GM21526 (cell line): ENCODE results near the gene FBXO10.
"Not testable (repeated sequence)": the region's sequence is repeated elsewhere in the genome, so short reads cannot be mapped to it uniquely, and the experiment has no call there.

ENCODE experiments used
- ATAC-seq: cut with Tn5 transposase; IDR thresholded peaks from one replicate; pipeline ENCODE4 v1.9.1; 2021; ENCODE audit warnings: moderate library complexity; ENCODE audit not compliant: unreplicated experiment, low FRiP score

FBXO10 gene

DNA sequence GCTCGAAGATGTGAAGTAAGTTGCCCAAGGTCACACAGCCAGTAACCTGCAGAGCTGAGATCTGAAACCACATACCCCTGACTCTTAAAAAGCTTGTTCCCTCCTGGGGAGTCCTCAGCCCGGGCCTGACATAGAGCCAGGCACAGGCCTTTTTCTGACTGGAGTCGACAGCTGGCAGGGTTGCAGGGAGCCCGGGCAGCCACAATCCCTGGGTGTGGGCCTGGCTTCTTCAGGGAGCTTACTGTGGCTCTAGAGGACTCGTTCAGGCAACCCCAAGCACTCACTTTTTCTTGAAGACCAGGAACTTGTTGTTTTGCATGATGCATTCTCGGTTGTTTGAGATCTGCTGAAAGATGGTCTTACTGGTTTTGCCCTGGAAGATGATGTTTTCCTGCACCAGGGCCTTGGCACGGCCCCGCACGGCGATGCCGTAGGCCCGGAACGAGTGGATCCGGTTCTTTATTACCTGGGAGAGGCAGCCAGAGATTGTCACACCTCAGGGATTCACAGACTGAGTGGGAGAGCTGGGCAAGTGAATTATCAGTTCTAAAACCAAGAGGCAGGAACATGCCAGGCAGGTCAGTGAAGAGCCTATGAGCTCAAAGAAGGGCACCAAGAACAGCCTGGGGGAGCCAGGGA lies 60.4 kb downstream of the FBXO10 start:
- no peak for ATAC-seq

- no peak for ATAC-seq
Measured at GRCh38 chr9:37514999-37515398, 61.2 kb downstream of the FBXO10 start.

DNA sequence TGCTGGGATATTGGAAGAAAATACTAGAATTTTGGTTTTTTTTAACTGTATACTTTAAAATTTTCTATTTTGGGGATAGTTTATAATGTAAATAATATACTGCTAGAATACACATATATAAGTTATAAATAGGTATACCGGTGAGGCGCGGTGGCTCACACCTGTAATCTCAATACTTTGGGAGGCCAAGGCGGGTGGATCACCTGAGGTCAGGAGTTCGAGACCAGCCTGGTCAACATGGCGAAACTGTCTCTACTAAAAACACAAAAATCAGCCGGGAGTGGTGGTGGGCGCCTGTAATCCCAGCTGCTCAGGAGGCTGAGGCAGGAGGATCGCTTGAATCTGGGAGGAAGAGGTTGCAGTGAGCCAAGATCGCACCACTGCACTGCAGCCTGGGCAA lies 61.8 kb downstream of the FBXO10 start:
- ATAC-seq = not testable (repeated sequence)

DNA sequence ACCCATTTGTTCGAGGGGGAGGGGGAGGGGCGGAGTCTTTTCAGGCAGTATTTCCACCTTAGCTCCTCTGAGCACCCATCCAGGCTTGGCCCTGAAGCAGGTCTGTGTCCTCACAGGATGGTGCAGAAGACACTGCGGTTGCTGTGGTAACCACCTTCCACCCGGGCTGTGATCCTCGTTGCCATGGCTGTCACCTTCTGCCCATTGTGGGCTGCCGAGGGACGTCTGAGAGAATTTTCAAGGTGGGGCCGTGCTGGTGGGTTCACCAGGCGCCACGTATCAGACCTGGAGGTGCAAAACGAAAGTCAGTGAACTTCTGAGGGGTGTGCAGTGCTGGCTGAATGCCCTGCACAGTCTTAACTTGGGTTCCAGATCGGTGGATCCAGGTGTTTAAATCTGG lies 63.7 kb downstream of the FBXO10 start:
- no peak for ATAC-seq

DNA sequence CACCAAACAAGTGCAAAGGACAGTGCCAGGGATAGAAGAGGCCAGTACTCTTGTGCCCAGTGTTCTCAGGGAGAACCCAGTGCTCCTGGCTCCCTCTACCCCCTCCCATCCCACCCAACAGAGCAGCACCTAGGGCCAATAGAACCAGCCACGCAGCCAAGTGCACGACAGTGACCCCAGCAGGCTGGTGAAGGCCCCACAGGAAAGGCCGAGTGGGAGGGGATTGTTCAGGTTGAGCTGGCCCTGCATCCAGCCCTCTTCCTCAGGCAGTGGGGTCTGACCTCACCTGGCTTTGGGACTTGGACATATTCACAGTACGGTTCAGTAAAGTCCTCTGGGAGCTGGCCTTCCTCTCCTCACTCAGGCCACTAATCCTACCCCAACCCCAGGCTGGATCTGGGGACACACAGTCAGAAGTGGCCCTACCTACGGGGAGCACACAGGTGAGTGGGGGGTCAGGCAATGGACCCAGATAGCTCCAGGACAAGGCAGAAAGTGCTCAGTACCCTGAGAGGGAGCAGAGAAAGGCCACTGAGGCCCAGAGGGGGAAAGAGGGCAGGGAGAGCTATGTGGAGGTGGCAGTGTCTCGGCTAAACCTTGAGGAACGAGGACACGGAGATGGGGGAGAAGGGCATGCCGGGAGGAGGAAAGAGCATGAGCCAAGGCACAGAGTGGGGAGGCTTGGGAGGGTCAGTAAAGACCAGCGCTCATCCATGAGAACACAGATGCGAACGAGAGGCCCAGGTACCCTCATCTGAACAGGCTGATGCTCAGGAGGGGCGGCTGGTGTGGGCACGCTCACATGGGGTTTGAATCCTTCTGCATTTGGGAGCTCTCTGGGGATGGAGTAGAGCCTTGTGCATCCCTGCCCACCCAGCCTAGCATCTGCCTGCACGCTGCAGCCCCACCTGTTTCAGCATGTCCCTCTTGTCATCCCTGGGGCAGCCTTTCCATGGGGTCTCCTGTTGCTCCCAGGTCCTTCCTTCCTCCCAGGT lies 64.9 kb downstream of the FBXO10 start:
- no peak for ATAC-seq

DNA sequence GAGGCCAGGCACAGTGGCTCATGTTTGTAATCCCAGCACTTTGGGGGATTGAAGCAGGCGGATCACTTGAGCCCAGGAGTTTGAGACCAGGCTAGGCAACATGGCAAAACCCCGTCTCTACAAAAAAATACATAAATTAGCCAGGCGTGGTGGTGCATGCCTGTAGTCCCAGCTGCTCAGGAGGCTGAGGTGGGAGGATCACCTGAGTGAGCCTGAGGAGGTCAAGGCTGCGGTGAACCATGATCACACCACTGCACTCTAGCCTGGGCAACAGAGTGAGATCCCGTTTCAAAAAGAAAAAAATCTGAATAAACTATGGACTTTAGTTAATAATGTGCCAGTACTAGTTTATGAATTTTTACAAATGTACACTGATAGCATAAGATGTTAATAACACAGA lies 66.1 kb downstream of the FBXO10 start:
- not testable (repeated sequence) for ATAC-seq

- ATAC-seq = no peak
Measured at GRCh38 chr9:37509536-37509935, 66.6 kb downstream of the FBXO10 start.

DNA sequence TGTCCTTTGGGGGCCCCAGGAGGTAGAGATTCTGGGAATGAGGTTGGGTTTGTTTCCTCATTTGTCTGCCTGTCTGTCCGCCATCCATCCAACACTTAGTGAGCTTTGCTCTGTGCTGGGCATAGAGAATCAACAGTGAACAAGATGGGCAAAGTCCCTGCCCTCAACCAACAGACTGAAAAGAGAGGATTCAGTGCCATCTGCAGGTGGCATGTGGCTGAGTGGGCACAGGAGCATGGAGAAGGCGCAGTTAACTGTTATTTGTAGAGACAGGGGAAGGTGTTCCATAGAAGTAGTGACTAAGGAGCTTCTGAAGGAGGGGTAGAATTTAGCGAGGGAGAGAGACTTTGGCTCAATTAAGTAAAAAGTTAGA lies 67.4 kb downstream of the FBXO10 start:
- ATAC-seq = no peak

GRCh38 chr9:37508135-37508833 lies 67.9 kb downstream of the FBXO10 start:
- no peak for ATAC-seq

DNA sequence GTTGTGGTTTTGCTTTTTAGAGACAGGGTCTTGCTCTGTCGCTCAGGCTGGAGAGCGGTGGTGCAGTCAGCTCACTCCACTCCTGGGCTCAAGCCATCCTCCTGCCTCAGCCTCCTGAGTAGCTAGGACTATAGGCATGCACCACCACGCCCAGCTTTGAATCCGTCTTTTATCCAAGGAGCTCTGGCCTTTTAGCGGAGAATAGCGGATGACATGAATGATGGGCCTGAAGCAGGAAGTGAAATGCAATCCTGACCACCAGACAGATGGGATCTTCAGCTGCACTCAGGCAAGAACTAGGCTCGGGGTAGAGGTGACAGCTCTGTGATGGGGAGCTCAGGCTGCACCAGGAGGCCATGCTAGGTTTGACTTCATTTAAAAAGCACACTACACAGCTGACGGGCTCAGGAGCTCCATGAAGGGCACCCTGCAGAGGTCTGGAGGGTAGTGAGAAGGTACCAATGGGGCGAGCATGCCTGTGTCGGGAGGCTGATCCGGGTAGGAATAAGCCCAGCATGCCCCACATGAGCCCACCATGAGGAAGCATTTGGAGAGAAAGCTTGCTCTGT lies 68.5 kb downstream of the FBXO10 start:
- no peak for ATAC-seq

GRCh38 chr9:37504605-37505004 lies 71.6 kb downstream of the FBXO10 start:
- no peak for ATAC-seq

- no peak for ATAC-seq
Measured at GRCh38 chr9:37503736-37504135, 72.4 kb downstream of the FBXO10 start.

DNA sequence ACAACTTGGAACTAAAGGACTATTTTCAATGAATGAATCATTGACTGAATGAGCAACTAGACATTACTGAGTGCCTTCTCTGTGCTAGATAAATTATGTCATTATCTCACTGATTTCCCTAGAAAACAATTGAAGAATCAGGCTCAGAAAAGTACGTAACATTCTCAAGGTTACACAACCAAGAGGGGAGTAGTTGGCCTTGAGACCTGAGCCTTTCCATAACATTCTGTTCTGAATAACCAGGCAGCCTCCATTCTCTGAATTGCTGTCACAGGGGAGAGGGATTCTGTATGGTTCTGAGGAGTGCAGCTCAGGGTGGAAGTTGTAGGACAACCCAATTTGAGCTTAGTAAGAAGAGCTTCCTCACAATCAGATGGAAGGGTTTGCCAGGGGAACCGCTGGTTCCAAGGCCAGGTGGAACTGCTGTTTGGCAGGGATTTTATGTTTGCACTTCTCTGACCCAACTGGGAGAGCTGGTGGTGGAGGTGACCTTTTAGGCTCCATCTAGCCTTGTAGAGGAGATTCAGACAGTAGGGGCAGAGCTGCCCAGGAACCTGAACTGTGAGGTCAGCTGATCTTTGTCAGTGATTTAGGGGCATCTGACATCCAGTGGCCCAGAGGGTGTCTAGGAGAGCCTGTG lies 74.1 kb downstream of the FBXO10 start:
- no peak for ATAC-seq

DNA sequence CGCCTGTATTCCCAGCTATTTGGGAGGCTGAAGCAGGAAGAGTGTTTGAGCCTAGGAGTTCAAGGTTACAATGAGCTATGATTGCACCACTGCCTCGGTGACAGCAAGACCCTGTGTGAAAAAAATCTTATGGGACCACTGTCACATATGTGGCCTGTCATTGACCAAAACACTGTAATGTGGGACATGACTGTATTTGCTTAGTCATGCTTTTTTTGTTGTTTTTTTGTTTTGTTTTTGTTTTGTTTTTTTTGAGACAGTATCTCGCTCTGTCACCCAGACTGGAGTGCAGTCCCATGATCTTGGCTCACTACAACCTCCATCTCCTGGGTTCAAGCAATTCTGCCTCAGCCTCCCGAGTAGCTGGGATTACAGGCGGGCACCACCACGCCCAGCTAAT lies 76.9 kb downstream of the FBXO10 start:
- ATAC-seq = no peak

DNA sequence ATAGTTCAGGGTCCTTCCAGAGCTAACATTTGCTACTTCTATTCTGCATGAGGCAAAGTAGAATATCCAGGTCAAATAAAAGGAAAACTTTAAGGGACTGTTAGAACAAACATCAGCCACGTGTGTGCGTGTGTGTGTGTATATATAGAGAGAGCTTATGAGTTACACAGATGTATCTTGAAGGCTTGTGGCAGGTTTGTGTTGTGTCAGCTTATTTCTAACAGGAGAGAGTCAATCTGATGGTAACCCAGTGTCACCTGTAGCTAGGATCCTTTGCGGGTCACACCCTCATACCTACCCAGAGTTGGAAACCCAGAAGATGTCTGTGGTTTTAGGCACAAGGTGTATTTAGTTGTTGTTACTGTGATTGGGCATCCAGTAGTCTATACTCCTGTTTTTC lies 77.7 kb downstream of the FBXO10 start:
- ATAC-seq = no peak

- no peak for ATAC-seq
Measured at GRCh38 chr9:37497320-37497719, 78.9 kb downstream of the FBXO10 start.

GRCh38 chr9:37496020-37496419 lies 80.2 kb downstream of the FBXO10 start:
- ATAC-seq = no peak

DNA sequence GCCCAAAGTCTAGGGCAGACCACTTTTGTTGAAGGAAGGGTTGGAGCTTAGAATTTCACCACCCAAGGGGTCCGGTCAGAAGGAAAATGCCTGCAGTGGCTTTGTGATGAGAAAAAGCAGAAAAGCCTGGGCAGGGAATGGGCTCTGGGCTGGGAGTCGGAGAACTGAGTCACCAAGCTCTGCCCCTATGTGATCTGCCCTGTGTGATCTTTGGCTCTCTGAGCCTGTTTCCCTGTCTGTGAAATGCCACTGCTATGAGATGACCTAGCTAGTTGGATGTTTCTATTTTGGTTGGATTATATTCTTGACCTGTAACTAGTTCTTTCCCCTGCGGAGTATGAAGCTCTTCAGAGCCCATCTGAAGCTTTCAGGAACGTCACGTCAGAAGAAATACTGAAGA lies 80.6 kb downstream of the FBXO10 start:
- no peak for ATAC-seq

- no peak for ATAC-seq
Measured at GRCh38 chr9:37491939-37492338, 84.2 kb downstream of the FBXO10 start.
